Measurements from ENCODE around the gene ENPP3. TPM values are rescaled to one million over a fixed set of nuclear protein-coding genes. Genes with fewer than 3 reads are reported as not detected.

ENPP3 gene
- polyA plus RNA-seq, 3 donors = not detected

GRCh38 chr6:131791476-131791875, 154.4 kb downstream of the ENPP3 start:
- peaks cover 0 to 3% (median 2%) of the 10 kb centered on the region in 3 donors for H3K27me3 Mint-ChIP-seq (ENCODE audit: low read depth in 3 of 3)
- Histone ChIP-seq H2AFZ (ENCODE audit: insufficient read depth, low read depth, low read length, poor library complexity, severe bottlenecking) (no peak overlapping the region), H3K27me3 (ENCODE audit: control insufficient read depth in 2 of 2, insufficient read depth in 2 of 2, low read length in 2 of 2) (no peaks in the 10 kb centered on the region), H3K4me1 (ENCODE audit: control insufficient read depth in 1 of 2, insufficient read depth in 2 of 2, low read length in 2 of 2) (no peaks in the 10 kb centered on the region), H3K9me3 (replicated peaks in 1 of 2; ENCODE audit: control insufficient read depth in 1 of 2, insufficient read depth in 1 of 2, low read length in 2 of 2) (no peaks in the 10 kb centered on the region), H3K4me2 (replicated peaks; ENCODE audit: extremely low read depth, low read length, poor library complexity, severe bottlenecking) (no peak overlapping the region), H3K27ac (ENCODE audit: low read depth in 1 of 2, low read length in 2 of 2) (no peak overlapping the region), H3K36me3 (replicated peaks in 1 of 2; ENCODE audit: control insufficient read depth in 1 of 2, insufficient read depth in 2 of 2, low read length in 2 of 2) (no peaks in the 10 kb centered on the region), H3K4me3 (replicated peaks in 1 of 3; ENCODE audit: low read depth in 2 of 3, low read length in 3 of 3) (no peak overlapping the region), H3K79me2 (ENCODE audit: insufficient read depth, low read length) (no peaks in the 10 kb centered on the region), H3K9ac (ENCODE audit: insufficient read depth, low read length, poor library complexity, severe bottlenecking) (no peak overlapping the region), H4K20me1 (ENCODE audit: insufficient read depth, low read length) (no peaks in the 10 kb centered on the region)
- H3K9me3 Mint-ChIP-seq = peaks cover 0 to 5% (median 1%) of the 10 kb centered on the region in 7 donors
- no peaks in the 10 kb centered on the region for H3K4me1 Mint-ChIP-seq
- no peak for DNase-seq
- intact Hi-C loops (cut with micrococcal nuclease) = no loop called here
- H3K4me3 Mint-ChIP-seq = no peak overlapping the region
- no CpG with 5 or more reads among the region's 5 CpGs for WGBS (ENCODE audit: insufficient coverage)
- H3K27ac Mint-ChIP-seq = peak overlapping the region in 1 of 7 donors; percentile 7
- no peak for TF ChIP-seq CTCF (IDR thresholded peaks at IDR 0.05)
- H3K36me3 Mint-ChIP-seq = no peaks in the 10 kb centered on the region

GRCh38 chr6:131792091-131792496, 155.0 kb downstream of the ENPP3 start:
- Mint-ChIP-seq H3K4me1 (no peaks in the 10 kb centered on the region), H3K4me3 (no peak overlapping the region), H3K27me3 (ENCODE audit: low read depth in 3 of 3) (peaks cover 0 to 3% (median 2%) of the 10 kb centered on the region in 3 donors), H3K9me3 (peaks cover 0 to 6% (median 2%) of the 10 kb centered on the region in 7 donors), H3K27ac (no peak overlapping the region), H3K36me3 (no peaks in the 10 kb centered on the region)
- 93% methylated on average over 6 of the region's 6 CpGs for WGBS (ENCODE audit: insufficient coverage)
- H3K27me3 ChIP-seq (ENCODE audit: control insufficient read depth in 2 of 2, insufficient read depth in 2 of 2, low read length in 2 of 2) = no peaks in the 10 kb centered on the region
- no peak for DNase-seq
- no peak overlapping the region for H2AFZ ChIP-seq (ENCODE audit: insufficient read depth, low read depth, low read length, poor library complexity, severe bottlenecking)
- intact Hi-C loops (cut with micrococcal nuclease) = no loop called here
- H4K20me1 ChIP-seq (ENCODE audit: insufficient read depth, low read length) = no peaks in the 10 kb centered on the region
- H3K36me3 ChIP-seq (replicated peaks in 1 of 2; ENCODE audit: control insufficient read depth in 1 of 2, insufficient read depth in 2 of 2, low read length in 2 of 2) = no peaks in the 10 kb centered on the region
- H3K9me3 ChIP-seq (replicated peaks in 1 of 2; ENCODE audit: control insufficient read depth in 1 of 2, insufficient read depth in 1 of 2, low read length in 2 of 2) = no peaks in the 10 kb centered on the region
- H3K27ac ChIP-seq (ENCODE audit: low read depth in 1 of 2, low read length in 2 of 2) = no peak overlapping the region
- H3K4me2 ChIP-seq (replicated peaks; ENCODE audit: extremely low read depth, low read length, poor library complexity, severe bottlenecking) = no peak overlapping the region
- H3K79me2 ChIP-seq (ENCODE audit: insufficient read depth, low read length) = no peaks in the 10 kb centered on the region
- no peak overlapping the region for H3K9ac ChIP-seq (ENCODE audit: insufficient read depth, low read length, poor library complexity, severe bottlenecking)
- H3K4me1 ChIP-seq (ENCODE audit: control insufficient read depth in 1 of 2, insufficient read depth in 2 of 2, low read length in 2 of 2) = no peaks in the 10 kb centered on the region
- H3K4me3 ChIP-seq (replicated peaks in 1 of 3; ENCODE audit: low read depth in 2 of 3, low read length in 3 of 3) = no peak overlapping the region
- TF ChIP-seq CTCF (IDR thresholded peaks at IDR 0.05) = no peak

All from CD14-positive monocyte (primary cell).